Fibroblast of lung (primary cell): ENCODE results near the gene ARHGEF40. TPM values are rescaled to one million over a fixed set of nuclear protein-coding genes. Genes with fewer than 3 reads are reported as not detected.
A peak's percentile ranks its signal among the peaks of the same experiment; 100 is the strongest.

Source experiments
- DNase-seq, 2 donors: peaks; one replicate each; pipeline versions ENCODE4 v3.0.0 to v3.0.0-alpha.2; 2010; ENCODE audit warnings: low read depth in 2 of 2
- H2AFZ ChIP-seq: 2 replicates; pipeline ENCODE4 v1.5.1; 2012; ENCODE audit warnings: low read length, control low read depth, inconsistent platforms
- H3K27ac ChIP-seq: 2 replicates; pipeline ENCODE4 v1.5.1; 2011; ENCODE audit warnings: low read length, control low read depth; ENCODE audit not compliant: insufficient read depth
- H3K27me3 ChIP-seq: 2 replicates; pipeline ENCODE4 v1.5.1; 2011; ENCODE audit warnings: mild to moderate bottlenecking, low read length; ENCODE audit not compliant: control insufficient read depth, insufficient read depth
- H3K36me3 ChIP-seq: 2 replicates; pipeline ENCODE4 v1.5.1; 2011; ENCODE audit warnings: low read length; ENCODE audit not compliant: control insufficient read depth, insufficient read depth
- H3K4me1 ChIP-seq: 2 replicates; pipeline ENCODE4 v1.5.1; 2011; ENCODE audit warnings: low read length; ENCODE audit not compliant: control insufficient read depth, insufficient read depth; ENCODE audit errors: extremely low read depth
- H3K4me2 ChIP-seq: 2 replicates; pipeline ENCODE4 v1.5.1; 2011; ENCODE audit warnings: low read length, control low read depth; ENCODE audit not compliant: insufficient read depth; ENCODE audit errors: extremely low read depth
- H3K4me3 ChIP-seq, 4 experiments: fragments of 200-600 bp in 1 of 4; sonication (generic) in 1 of 4; replicated peaks in 1 of 4; 2 replicates each; pipeline ENCODE4 v1.5.1; 2011 to 2016; ENCODE audit warnings: low read length in 4 of 4, low read depth in 3 of 4, mild to moderate bottlenecking in 3 of 4, control low read depth in 2 of 4, inconsistent platforms in 1 of 4, mixed read lengths in 1 of 4; ENCODE audit not compliant: insufficient read depth in 1 of 4; ENCODE audit errors: control extremely low read depth in 1 of 4
- H3K79me2 ChIP-seq: 2 replicates; pipeline ENCODE4 v1.5.1; 2012; ENCODE audit warnings: mild to moderate bottlenecking, low read length, inconsistent platforms; ENCODE audit not compliant: control insufficient read depth, insufficient read depth
- H3K9ac ChIP-seq: 2 replicates; pipeline ENCODE4 v1.5.1; 2011; ENCODE audit warnings: mild to moderate bottlenecking, low read length, control low read depth; ENCODE audit not compliant: insufficient read depth
- H3K9me3 ChIP-seq: 2 replicates; pipeline ENCODE4 v1.5.1; 2012; ENCODE audit warnings: low read depth, low read length; ENCODE audit not compliant: control insufficient read depth, insufficient read depth
- H4K20me1 ChIP-seq: 2 replicates; pipeline ENCODE4 v1.5.1; 2011; ENCODE audit warnings: low read length; ENCODE audit not compliant: control insufficient read depth, insufficient read depth; ENCODE audit errors: extremely low read depth
- EZH2 ChIP-seq: IDR thresholded peaks from 2 replicates; pipeline ENCODE4 v1.5.1; 2012; ENCODE audit warnings: low read length, control low read depth, mild to moderate bottlenecking; ENCODE audit errors: missing control alignments
- polyA plus RNA-seq, 2 donors: library from polyadenylated mRNA; depleted of rRNA in 1 of 2; stranded (reverse) in 1 of 2; unstranded in 1 of 2; fragments of >200 nt; gene quantifications; 2 replicates each; pipeline ENCODE4 v1.2.1, GENCODE V29; 2011 to 2012; ENCODE audit warnings: missing spikeins in 1 of 2
- total RNA-seq: library from RNA; depleted of rRNA; stranded (reverse); fragments of >200 nt; gene quantifications from 2 replicates; pipeline ENCODE4 v1.2.1, GENCODE V29; 2014
- TF ChIP-seq, protein P1 (sequence below), 2 donors: IDR thresholded peaks in 1 of 2; conservative IDR thresholded peaks in 1 of 2; 1 replicate in 1 of 2; 2 replicates in 1 of 2; pipeline ENCODE4 v1.5.1; 2011 to 2012; ENCODE audit warnings: low read length in 2 of 2, control low read depth in 1 of 2, inconsistent platforms in 1 of 2, low read depth in 1 of 2, mild to moderate bottlenecking in 1 of 2

Gene ARHGEF40
- total and polyA plus RNA-seq, 2 donors (not counting 1 experiment from before 2014, with no cell fraction given), result 18.2 to 23.6 TPM

DNA sequence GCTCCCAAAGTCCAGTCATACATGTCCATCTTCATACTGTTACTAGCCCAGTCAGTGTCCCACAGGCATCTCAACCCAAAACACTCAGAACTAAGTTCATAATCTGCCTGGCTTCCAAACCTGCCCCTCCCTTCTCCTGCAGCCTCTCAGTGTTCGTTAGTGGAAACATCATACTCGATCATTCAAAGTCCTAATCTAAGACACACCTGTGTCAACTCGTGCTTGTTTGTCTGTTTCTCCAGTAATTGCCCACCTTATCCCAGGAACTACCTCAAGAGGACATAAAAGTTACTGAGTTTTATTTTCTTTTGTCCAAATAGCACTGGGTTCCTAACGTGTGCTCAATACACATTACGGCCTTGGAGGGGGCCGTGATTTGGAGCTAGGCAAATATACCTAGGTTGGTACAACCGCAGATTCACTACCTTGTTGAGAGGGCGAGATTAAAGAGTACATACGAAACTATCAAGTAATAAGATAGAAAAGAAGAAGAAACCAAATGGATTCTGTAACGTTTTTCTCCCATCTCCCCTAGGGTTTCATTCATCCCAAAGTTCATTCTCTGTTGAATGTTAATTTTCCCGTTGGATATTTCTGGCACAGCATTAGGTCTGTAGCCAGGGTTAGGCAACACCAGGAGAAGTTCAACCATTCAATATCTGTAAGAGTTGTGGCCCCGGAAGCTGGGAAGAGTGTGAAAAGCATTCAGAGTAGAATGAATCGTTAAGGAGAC is 9.3 kb upstream of the ARHGEF40 start:
- no peaks in the 10 kb centered on the region for H3K9me3 ChIP-seq
- no peak overlapping the region for H3K27ac ChIP-seq
- H2AFZ ChIP-seq, result no peak overlapping the region
- no peaks in the 10 kb centered on the region for H3K4me1 ChIP-seq
- no peak overlapping the region for H3K9ac ChIP-seq
- TF ChIP-seq, protein P1, sequence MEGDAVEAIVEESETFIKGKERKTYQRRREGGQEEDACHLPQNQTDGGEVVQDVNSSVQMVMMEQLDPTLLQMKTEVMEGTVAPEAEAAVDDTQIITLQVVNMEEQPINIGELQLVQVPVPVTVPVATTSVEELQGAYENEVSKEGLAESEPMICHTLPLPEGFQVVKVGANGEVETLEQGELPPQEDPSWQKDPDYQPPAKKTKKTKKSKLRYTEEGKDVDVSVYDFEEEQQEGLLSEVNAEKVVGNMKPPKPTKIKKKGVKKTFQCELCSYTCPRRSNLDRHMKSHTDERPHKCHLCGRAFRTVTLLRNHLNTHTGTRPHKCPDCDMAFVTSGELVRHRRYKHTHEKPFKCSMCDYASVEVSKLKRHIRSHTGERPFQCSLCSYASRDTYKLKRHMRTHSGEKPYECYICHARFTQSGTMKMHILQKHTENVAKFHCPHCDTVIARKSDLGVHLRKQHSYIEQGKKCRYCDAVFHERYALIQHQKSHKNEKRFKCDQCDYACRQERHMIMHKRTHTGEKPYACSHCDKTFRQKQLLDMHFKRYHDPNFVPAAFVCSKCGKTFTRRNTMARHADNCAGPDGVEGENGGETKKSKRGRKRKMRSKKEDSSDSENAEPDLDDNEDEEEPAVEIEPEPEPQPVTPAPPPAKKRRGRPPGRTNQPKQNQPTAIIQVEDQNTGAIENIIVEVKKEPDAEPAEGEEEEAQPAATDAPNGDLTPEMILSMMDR (conservative IDR thresholded peaks at IDR 0.05 in 1 of 2, IDR thresholded peaks at IDR 0.05 in 1 of 2; ENCODE audit: low read depth in 1 of 2, low read length in 2 of 2), result no peak
- TF ChIP-seq EZH2, result no peak
- H3K27me3 ChIP-seq, result peaks cover 8% of the 10 kb centered on the region
- H3K4me2 ChIP-seq, result no peak overlapping the region
- no peaks in the 10 kb centered on the region for H3K79me2 ChIP-seq
- H3K36me3 ChIP-seq, result no peaks in the 10 kb centered on the region
- DNase-seq, result no peak
- no peak overlapping the region for H3K4me3 ChIP-seq
- no peaks in the 10 kb centered on the region for H4K20me1 ChIP-seq

GRCh38 chr14:21061347-21061668 is 8.8 kb upstream of the ARHGEF40 start:
- H3K4me1 ChIP-seq, result no peaks in the 10 kb centered on the region
- H3K79me2 ChIP-seq, result no peaks in the 10 kb centered on the region
- DNase-seq, result no peak
- peaks cover 8% of the 10 kb centered on the region for H3K27me3 ChIP-seq
- no peaks in the 10 kb centered on the region for H4K20me1 ChIP-seq
- TF ChIP-seq, protein P1 (conservative IDR thresholded peaks at IDR 0.05 in 1 of 2, IDR thresholded peaks at IDR 0.05 in 1 of 2; ENCODE audit: low read depth in 1 of 2, low read length in 2 of 2), result no peak
- no peak for TF ChIP-seq EZH2
- no peaks in the 10 kb centered on the region for H3K36me3 ChIP-seq
- H3K9ac ChIP-seq, result no peak overlapping the region
- no peak overlapping the region for H3K27ac ChIP-seq
- no peaks in the 10 kb centered on the region for H3K9me3 ChIP-seq
- H3K4me2 ChIP-seq, result no peak overlapping the region
- H2AFZ ChIP-seq, result no peak overlapping the region
- H3K4me3 ChIP-seq, result no peak overlapping the region

- H3K79me2 ChIP-seq, result no peaks in the 10 kb centered on the region
- H3K4me1 ChIP-seq, result no peaks in the 10 kb centered on the region
- H3K4me3 ChIP-seq, result no peak overlapping the region
- no peak overlapping the region for H3K9ac ChIP-seq
- H3K27ac ChIP-seq, result no peak overlapping the region
- H3K27me3 ChIP-seq, result peaks cover 8% of the 10 kb centered on the region
- TF ChIP-seq, protein P1 (conservative IDR thresholded peaks at IDR 0.05 in 1 of 2, IDR thresholded peaks at IDR 0.05 in 1 of 2; ENCODE audit: low read depth in 1 of 2, low read length in 2 of 2), result no peak
- TF ChIP-seq EZH2, result no peak
- H3K9me3 ChIP-seq, result no peaks in the 10 kb centered on the region
- no peaks in the 10 kb centered on the region for H3K36me3 ChIP-seq
- no peak overlapping the region for H2AFZ ChIP-seq
- no peaks in the 10 kb centered on the region for H4K20me1 ChIP-seq
- no peak overlapping the region for H3K4me2 ChIP-seq
- DNase-seq, result peak; percentile 66 to 88
These were observed 6.6 kb upstream of the ARHGEF40 start for GRCh38 chr14:21063479-21063878.
